ENCODE results near the gene COX11. TPM values are rescaled to one million over a fixed set of nuclear protein-coding genes. Genes with fewer than 3 reads are reported as not detected.

Gene COX11
- total and polyA plus RNA-seq, 8 donors: 12.6 to 29.1 (median 17.8) TPM

DNA sequence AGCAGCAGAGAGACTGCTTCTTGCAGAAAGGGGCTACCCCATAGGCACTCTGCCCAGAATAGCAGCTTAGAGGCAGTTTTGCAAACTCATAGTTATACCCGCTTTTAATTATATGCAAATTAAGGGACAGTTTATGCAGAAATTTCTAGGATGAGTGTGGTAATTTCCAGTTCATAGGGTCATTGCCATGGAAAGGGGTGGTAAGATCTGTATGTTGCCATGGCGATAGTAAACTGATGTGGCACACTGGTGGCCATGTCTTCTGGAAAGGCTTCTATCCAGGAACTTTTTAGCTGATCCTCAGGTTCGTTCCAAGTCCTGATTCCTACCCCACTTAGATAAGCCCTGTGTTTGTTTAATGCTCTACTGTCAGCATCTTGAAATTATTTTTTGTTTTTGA, 6.3 kb upstream of the COX11 start:
- intact Hi-C loops (cut with DNase I): no loop called here
- DNase-seq: no peak
- ATAC-seq: no peak
- H3K36me3 ChIP-seq: no peaks in the 10 kb centered on the region
- TF ChIP-seq CTCF (IDR thresholded peaks at IDR 0.05): no peak
- H3K27me3 ChIP-seq: no peaks in the 10 kb centered on the region
- no peak overlapping the region for H3K4me3 ChIP-seq
- no peak for FAIRE-seq
- H3K27ac ChIP-seq: no peak overlapping the region
- no peaks in the 10 kb centered on the region for H3K9me3 ChIP-seq
- peaks cover 11 to 15% (median 12%) of the 10 kb centered on the region in 3 donors for H3K4me1 ChIP-seq
- WGBS, 2 donors: 73 to 78% methylated on average over 3 of the region's 3 CpGs

GRCh38 chr17:54972406-54973138, 4.1 kb upstream of the COX11 start:
- no peaks in the 10 kb centered on the region for H3K27me3 ChIP-seq
- intact Hi-C loops (cut with DNase I): no loop called here
- no peaks in the 10 kb centered on the region for H3K36me3 ChIP-seq
- 75 to 76% methylated on average over 3 of the region's 3 CpGs for WGBS, 2 donors
- TF ChIP-seq CTCF (IDR thresholded peaks at IDR 0.05): no peak
- no peak for DNase-seq
- no peak for ATAC-seq
- no peak overlapping the region for H3K27ac ChIP-seq
- peaks cover 12 to 20% (median 18%) of the 10 kb centered on the region in 3 donors for H3K4me1 ChIP-seq
- H3K9me3 ChIP-seq: no peaks in the 10 kb centered on the region
- H3K4me3 ChIP-seq: no peak overlapping the region
- FAIRE-seq: no peak

- 92 to 93% methylated on average over 3 of the region's 3 CpGs for WGBS, 2 donors
These were observed 3.4 kb upstream of the COX11 start for GRCh38 chr17:54971901-54972300.

DNA sequence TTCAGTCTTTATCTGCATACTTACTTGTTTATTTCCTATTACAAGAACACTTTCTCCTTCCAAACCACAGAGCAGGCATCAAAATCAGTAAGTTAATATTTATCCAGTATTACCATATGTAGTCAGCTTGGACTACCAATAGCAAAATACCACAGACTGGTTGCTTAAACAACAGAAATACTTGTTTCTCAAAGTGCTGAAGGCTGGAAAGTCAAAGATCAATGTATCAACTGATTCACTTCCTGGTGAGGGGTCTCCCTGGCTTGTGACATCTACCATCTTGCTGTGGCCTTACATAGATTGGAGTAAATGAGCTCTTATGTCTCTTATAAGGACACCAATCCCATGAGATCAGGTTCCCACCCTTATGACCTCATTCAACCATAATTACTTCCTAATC, 2.7 kb upstream of the COX11 start:
- no peak for ATAC-seq
- no peak for FAIRE-seq
- intact Hi-C loops (cut with DNase I): no loop called here
- TF ChIP-seq CTCF (IDR thresholded peaks at IDR 0.05): no peak
- H3K27ac ChIP-seq: peak overlapping the region in 3 of 4 donors; percentile 8 to 42 (median 24)
- no peaks in the 10 kb centered on the region for H3K9me3 ChIP-seq
- no peak for DNase-seq
- H3K27me3 ChIP-seq: no peaks in the 10 kb centered on the region
- no peak overlapping the region for H3K4me3 ChIP-seq
- peaks cover 15 to 24% (median 18%) of the 10 kb centered on the region in 3 donors for H3K4me1 ChIP-seq
- H3K36me3 ChIP-seq: no peaks in the 10 kb centered on the region

More at GRCh38 chr17:54971901-54972300, 3.4 kb upstream of the COX11 start:
- Histone ChIP-seq H3K27ac (no peak overlapping the region), H3K9me3 (no peaks in the 10 kb centered on the region), H3K36me3 (no peaks in the 10 kb centered on the region), H3K4me1 (peaks cover 15 to 24% (median 18%) of the 10 kb centered on the region in 3 donors), H3K27me3 (no peaks in the 10 kb centered on the region), H3K4me3 (no peak overlapping the region)
- intact Hi-C loops (cut with DNase I): no loop called here
- no peak for FAIRE-seq
- ATAC-seq: no peak
- DNase-seq: no peak
- TF ChIP-seq CTCF (IDR thresholded peaks at IDR 0.05): no peak
